Loucy (cell line): Measurements from ENCODE around the gene TXNDC16.

Experiments
- H2AFZ ChIP-seq: fragments of 200-600 bp; sonication (generic); 2 replicates; pipeline ENCODE4 v1.6.0; 2016; ENCODE audit warnings: antibody characterized with exemption, mild to moderate bottlenecking, low read length, moderate library complexity
- H3F3A ChIP-seq: fragments of 200-600 bp; 2 replicates; pipeline ENCODE4 v1.6.0; 2016; ENCODE audit warnings: antibody characterized with exemption, low read depth, mild to moderate bottlenecking
- H3K27me3 ChIP-seq: fragments of 200-600 bp; sonication (generic); 2 replicates; pipeline ENCODE4 v1.6.1; 2014; ENCODE audit warnings: low read length, mild to moderate bottlenecking; ENCODE audit not compliant: insufficient read depth, poor library complexity, severe bottlenecking
- H3K36me3 ChIP-seq: fragments of 200-600 bp; sonication (generic); 2 replicates; pipeline ENCODE4 v1.6.1; 2016; ENCODE audit warnings: low read length; ENCODE audit not compliant: insufficient read depth
- H3K4me1 ChIP-seq: fragments of 200-600 bp; sonication (generic); 2 replicates; pipeline ENCODE4 v1.5.1; 2014; ENCODE audit warnings: low read length, mild to moderate bottlenecking; ENCODE audit not compliant: insufficient read depth, poor library complexity, severe bottlenecking
- H3K4me2 ChIP-seq: fragments of 200-600 bp; sonication (generic); 2 replicates; pipeline ENCODE4 v1.6.0; 2014; ENCODE audit warnings: antibody characterized with exemption, low read length, low read depth, mild to moderate bottlenecking; ENCODE audit not compliant: poor library complexity, severe bottlenecking
- H3K4me3 ChIP-seq: fragments of 200-600 bp; sonication (generic); 2 replicates; pipeline ENCODE4 v1.5.1; 2014; ENCODE audit warnings: low read length, mild to moderate bottlenecking, mixed read lengths; ENCODE audit not compliant: poor library complexity, severe bottlenecking
- H3K79me2 ChIP-seq: fragments of 200-600 bp; sonication (generic); 2 replicates; pipeline ENCODE4 v1.6.1; 2014; ENCODE audit warnings: low read length; ENCODE audit not compliant: insufficient read depth
- H3K9ac ChIP-seq: fragments of 200-600 bp; sonication (generic); 2 replicates; pipeline ENCODE4 v1.6.0; 2014; ENCODE audit warnings: mild to moderate bottlenecking, low read depth, low read length, moderate library complexity; ENCODE audit not compliant: poor library complexity, severe bottlenecking
- H3K9me2 ChIP-seq: fragments of 200-600 bp; sonication (generic); replicated peaks from 2 replicates; pipeline ENCODE4 v1.6.1; 2016; ENCODE audit warnings: low read depth, low read length, mixed read lengths
- H3K9me3 ChIP-seq: fragments of 200-600 bp; sonication (generic); 2 replicates; pipeline ENCODE4 v1.6.1; 2014; ENCODE audit warnings: mild to moderate bottlenecking, antibody characterized with exemption, low read length, low read depth; ENCODE audit not compliant: insufficient read depth
- H4K20me1 ChIP-seq: fragments of 200-600 bp; sonication (generic); 2 replicates; pipeline ENCODE4 v1.6.0; 2014; ENCODE audit warnings: antibody characterized with exemption, low read length, mild to moderate bottlenecking; ENCODE audit not compliant: insufficient read depth, poor library complexity, severe bottlenecking
- EZH2phosphoT487 ChIP-seq: fragments of 200-600 bp; IDR thresholded peaks from 2 replicates; pipeline ENCODE4 v1.6.1; 2018; ENCODE audit warnings: antibody characterized with exemption, mild to moderate bottlenecking, moderate library complexity, borderline replicate concordance
- TF ChIP-seq, protein P1 (sequence below): fragments of 200-600 bp; sonication (generic); conservative IDR thresholded peaks from 2 replicates; pipeline ENCODE4 v1.5.1; 2014; ENCODE audit warnings: mild to moderate bottlenecking, antibody characterized with exemption, low read length

TXNDC16 gene

DNA sequence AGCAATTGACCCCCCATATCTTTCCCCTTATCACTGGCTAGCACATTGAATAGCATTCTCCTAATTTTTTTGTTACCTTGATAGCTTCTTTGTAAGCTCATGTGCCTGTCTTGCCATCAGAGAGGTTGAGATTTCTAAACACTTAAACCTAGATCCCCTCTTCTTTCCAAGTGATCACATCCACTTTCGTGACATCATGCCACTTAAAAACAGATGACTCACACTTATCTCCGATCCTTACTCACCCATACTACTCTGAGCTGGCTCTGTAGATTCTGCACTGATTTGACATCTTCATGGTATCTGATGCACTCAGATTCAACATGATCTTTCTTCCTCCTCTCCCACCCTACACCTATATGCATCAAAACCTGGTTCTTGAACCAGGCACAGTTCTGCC is 10.8 kb upstream of the TXNDC16 start:
- H3F3A ChIP-seq = no peaks in the 10 kb centered on the region
- H3K4me1 ChIP-seq = no peaks in the 10 kb centered on the region
- no peak overlapping the region for H3K4me3 ChIP-seq
- no peaks in the 10 kb centered on the region for H3K9me2 ChIP-seq
- H4K20me1 ChIP-seq = no peaks in the 10 kb centered on the region
- no peak overlapping the region for H3K9ac ChIP-seq
- H3K36me3 ChIP-seq = no peaks in the 10 kb centered on the region
- TF ChIP-seq, protein P1, sequence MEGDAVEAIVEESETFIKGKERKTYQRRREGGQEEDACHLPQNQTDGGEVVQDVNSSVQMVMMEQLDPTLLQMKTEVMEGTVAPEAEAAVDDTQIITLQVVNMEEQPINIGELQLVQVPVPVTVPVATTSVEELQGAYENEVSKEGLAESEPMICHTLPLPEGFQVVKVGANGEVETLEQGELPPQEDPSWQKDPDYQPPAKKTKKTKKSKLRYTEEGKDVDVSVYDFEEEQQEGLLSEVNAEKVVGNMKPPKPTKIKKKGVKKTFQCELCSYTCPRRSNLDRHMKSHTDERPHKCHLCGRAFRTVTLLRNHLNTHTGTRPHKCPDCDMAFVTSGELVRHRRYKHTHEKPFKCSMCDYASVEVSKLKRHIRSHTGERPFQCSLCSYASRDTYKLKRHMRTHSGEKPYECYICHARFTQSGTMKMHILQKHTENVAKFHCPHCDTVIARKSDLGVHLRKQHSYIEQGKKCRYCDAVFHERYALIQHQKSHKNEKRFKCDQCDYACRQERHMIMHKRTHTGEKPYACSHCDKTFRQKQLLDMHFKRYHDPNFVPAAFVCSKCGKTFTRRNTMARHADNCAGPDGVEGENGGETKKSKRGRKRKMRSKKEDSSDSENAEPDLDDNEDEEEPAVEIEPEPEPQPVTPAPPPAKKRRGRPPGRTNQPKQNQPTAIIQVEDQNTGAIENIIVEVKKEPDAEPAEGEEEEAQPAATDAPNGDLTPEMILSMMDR = no peak
- no peak for TF ChIP-seq EZH2phosphoT487
- no peaks in the 10 kb centered on the region for H3K9me3 ChIP-seq
- H3K27me3 ChIP-seq = no peaks in the 10 kb centered on the region
- H2AFZ ChIP-seq = no peak overlapping the region
- no peak overlapping the region for H3K4me2 ChIP-seq
- no peaks in the 10 kb centered on the region; the same call in 1 of the 2 replicates for H3K79me2 ChIP-seq

DNA sequence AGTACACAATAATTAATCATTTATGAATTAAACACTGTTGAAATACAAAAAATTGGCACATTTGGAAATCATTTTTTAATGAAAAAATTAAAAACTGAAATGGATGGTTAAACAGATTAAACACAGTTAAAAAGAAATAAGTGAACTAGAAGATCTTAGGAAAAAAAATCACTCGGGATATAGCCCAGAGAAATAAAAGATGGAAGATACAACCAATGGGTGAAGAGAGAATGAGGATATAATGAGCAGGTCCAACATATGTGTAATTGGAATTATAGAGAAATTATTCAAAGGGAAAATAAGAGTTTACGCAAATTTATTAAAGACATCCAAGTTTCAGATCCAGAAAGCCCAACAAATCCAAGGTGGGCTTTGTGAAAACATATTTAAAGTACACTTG is 6.4 kb upstream of the TXNDC16 start:
- Histone ChIP-seq H3K27me3 (no peaks in the 10 kb centered on the region), H3K4me2 (no peak overlapping the region), H3K9me2 (no peaks in the 10 kb centered on the region), H3K9ac (no peak overlapping the region), H4K20me1 (no peaks in the 10 kb centered on the region), H3K79me2 (peaks cover 13% of the 10 kb centered on the region), H3K4me3 (no peak overlapping the region), H3K36me3 (no peaks in the 10 kb centered on the region), H3K9me3 (no peaks in the 10 kb centered on the region), H3F3A (no peaks in the 10 kb centered on the region), H3K4me1 (peaks cover 28% of the 10 kb centered on the region), H2AFZ (no peak overlapping the region)
- no peak for TF ChIP-seq EZH2phosphoT487
- TF ChIP-seq, protein P1 = no peak

DNA sequence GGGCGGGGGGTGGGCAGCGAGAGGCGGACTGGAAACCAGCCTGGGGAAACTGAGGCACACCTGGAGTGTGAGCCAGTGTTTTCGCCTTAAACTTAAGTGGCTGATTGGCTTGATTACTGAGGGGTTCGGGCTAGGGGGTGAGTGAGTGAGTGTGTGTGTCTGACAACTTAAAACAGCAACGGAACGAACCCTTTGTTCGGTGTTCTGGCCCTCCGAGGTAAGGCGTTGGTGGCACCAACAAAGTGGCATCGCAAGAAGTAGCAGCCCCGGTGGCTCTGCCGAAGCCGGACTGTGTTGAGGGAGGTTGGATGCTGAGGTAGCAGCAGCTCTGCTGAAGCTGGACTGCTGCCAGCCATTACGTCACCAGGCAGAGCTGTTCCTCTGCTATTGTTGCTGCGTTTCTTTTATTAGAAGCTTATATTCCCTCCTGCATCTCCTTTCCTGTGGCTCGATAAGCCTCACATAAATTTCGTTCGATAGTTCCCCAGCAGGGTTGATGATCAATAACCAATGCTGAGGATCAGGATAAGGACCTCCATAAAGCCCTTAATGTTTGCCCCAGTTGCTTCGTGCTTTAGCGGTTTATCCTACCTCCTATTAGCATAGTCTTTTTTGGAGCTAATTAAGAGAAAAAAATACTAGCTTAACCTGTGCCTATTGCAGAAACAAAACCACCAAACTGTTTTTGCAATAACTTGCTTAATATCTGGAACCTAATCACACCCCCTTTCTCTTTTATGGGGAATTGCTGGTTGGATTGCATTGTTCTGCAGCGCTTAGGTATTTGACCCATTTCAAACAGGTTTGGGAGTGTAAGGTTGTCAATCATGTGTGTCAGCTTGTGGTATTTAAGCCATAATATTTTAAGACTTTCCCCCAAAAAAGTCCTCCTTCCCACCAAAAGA is 1.6 kb upstream of the TXNDC16 start:
- peak overlapping the region; percentile 92 for H3K4me3 ChIP-seq
- TF ChIP-seq EZH2phosphoT487 = no peak
- TF ChIP-seq, protein P1 = no peak
- H3K9ac ChIP-seq = peak overlapping the region; percentile 74
- peaks cover 43% of the 10 kb centered on the region for H3K79me2 ChIP-seq
- H3K27me3 ChIP-seq = no peaks in the 10 kb centered on the region
- no peaks in the 10 kb centered on the region for H3K9me3 ChIP-seq
- H2AFZ ChIP-seq = peak overlapping the region; percentile 47
- H4K20me1 ChIP-seq = peaks cover 3% of the 10 kb centered on the region
- H3K9me2 ChIP-seq = no peaks in the 10 kb centered on the region
- no peaks in the 10 kb centered on the region for H3K36me3 ChIP-seq
- no peaks in the 10 kb centered on the region for H3F3A ChIP-seq
- H3K4me1 ChIP-seq = peaks cover 50% of the 10 kb centered on the region
- H3K4me2 ChIP-seq = peak overlapping the region; percentile 96
